Embryonic facial prominence (tissue), 1 donor: ENCODE measurements around the gene SUPT6H.
"Not testable (repeated sequence)": the region's sequence is repeated elsewhere in the genome, so short reads cannot be mapped to it uniquely, and the experiment has no call there.

Experiments used
- DNase-seq: peaks from one replicate; pipeline ENCODE4 v3.0.0-alpha.2; 2016; ENCODE audit errors: extremely low spot score

The SUPT6H gene

DNA sequence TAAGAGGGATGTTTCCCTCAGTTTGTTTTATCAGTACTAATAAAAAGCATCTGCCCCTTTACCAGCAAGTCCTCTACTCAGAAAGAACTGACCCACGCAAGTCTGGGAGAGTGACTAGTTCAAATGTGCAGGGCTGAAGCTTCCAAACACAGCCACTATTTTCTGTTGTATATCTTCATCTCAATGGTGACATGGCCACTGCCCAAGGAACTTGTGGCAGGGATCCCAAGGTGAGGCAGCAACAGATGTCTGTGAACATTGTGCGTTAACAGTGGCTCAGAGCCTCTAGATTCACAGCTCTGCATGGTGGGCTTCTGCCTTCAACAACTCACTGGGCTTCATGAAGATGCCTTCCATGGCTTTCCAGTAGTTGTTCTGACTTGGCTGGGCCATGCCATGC lies 13.3 kb upstream of the SUPT6H start:
- DNase-seq, result no peak

DNA sequence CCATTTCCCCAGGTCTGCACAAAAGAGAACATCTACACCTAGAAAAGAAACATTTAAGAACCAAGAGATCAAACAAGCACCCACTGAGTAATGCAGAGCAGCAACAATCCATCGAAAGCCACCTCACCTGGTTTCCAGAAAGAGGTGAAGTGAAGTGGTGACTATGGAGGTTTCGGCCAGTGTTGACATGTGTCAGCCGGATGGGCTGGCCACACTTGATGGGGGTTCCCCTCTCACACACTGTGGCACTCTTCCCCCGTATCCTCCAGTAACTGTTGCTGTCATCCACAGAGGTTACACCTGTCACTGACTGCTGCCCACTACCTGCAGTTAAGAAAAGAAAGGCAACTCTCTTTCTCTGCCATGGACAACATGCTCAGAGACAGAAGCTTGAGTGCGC lies 6.8 kb upstream of the SUPT6H start:
- no peak for DNase-seq

DNA sequence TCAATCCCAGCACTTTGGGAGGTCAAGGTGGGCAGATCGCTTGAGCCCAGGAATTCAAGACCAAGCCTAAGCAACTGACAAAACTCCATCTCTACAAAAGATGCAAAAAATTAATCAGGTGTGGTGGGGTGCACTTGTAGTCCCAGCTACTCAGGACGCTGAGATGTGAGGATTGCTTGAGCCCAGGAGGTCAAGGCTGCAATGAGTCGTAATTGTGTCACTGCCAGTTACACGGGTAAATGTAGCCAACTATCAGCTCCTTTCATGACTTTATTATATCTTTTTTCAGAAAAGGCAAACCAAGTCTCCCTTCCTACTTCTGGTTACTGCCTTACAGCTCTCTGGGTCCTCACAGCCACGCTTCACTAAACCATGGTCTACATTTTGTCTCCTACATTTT lies 4.2 kb upstream of the SUPT6H start:
- DNase-seq, result no peak

DNA sequence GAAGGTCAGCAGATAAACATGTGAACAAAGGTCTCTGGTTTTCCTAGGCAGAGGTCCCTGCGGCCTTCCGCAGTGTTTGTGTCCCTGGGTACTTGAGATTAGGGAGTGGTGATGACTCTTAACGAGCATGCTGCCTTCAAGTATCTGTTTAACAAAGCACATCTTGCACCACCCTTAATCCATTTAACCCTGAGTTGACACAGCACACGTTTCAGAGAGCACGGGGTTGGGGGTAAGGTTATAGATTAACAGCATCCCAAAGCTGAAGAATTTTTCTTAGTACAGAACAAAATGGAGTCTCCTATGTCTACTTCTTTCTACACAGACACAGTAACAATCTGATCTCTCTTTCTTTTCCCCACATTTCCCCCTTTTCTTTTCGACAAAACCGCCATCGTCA lies 3.7 kb upstream of the SUPT6H start:
- not testable (repeated sequence) for DNase-seq

DNA sequence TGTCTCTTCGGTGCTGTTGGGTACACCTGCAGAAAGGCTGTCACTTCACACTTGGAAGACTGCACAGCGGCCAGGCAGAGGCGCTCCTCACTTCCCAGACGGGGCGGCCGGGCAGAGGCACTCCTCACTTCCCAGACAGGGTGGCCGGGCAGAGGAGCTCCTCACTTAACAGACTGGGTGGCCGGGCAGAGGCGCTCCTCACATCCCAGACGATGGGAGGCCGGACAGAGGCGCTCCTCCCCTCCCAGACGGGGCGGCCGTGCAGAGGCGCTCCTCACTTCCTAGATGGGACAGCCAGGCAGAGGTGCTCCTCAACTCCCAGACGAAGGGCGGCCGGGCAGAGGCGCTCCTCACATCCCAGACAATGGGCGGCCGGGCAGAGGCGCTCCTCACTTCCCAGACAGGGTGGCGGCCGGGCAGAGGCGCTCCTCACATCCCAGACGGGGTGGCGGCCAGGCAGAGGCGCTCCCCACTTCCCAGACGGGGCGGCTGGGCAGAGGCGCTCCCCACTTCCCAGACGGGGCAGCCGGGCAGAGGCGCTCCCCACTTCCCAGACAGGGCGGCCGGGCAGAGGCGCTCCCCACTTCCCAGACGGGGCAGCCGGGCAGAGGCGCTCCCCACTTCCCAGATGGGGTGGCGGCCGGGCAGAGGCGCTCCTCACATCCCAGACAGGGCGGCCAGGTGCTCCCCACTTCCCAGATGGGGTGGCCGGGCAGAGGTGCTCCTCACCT lies 3.1 kb upstream of the SUPT6H start:
- DNase-seq, result not testable (repeated sequence)

DNA sequence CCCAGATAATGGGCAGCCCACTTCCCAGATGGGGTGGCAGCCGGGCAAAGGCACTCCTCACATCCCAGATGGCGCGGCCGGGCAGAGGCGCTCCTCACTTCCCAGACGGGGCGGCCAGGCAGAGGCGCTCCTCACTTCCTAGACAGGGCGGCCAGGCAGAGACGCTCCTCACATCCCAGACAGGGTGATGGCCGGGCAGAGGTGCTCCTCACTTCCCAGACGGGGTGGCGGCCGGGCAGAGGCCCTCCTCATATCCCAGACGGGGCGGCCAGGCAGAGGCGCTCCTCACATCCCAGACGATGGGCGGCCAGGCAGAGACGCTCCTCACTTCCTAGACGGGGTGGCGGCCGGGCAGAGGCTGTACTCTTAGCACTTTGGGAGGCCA lies 2.5 kb upstream of the SUPT6H start:
- DNase-seq, result not testable (repeated sequence)

DNA sequence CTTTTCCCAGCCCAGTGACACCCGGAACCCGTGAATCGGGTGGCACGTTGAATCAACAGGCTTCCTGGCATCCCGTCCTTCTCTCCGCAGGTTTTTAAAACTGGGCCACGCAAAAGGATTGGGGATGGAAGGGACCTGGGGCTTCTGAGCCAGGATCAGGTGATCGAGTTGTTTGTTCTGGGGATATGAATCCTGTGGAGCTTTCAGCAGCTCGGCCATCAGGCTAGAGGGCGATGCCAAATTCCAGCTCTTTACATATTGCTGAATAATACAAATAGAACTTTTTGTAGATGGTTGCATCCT lies 473 bp downstream of the SUPT6H start:
- no peak for DNase-seq

DNA sequence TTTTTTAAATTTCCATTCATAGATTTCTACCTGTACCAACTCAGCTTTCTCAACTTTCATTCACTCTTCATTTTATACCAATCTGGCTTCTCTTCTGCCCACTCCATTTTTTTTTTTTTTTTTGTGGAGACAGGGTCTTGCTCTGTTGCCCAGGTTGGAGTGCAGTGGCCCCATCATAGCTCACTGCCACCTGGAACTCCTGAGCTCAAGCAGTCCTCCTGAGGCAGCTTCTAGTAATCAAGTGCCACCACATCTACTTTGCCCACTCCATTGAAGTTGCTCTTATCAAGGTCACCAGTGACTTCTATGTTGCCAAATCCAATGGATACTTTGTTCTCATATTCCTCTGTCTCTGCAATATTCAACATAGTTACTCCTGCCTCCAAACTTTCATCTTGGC lies 1.7 kb downstream of the SUPT6H start:
- no peak for DNase-seq

DNA sequence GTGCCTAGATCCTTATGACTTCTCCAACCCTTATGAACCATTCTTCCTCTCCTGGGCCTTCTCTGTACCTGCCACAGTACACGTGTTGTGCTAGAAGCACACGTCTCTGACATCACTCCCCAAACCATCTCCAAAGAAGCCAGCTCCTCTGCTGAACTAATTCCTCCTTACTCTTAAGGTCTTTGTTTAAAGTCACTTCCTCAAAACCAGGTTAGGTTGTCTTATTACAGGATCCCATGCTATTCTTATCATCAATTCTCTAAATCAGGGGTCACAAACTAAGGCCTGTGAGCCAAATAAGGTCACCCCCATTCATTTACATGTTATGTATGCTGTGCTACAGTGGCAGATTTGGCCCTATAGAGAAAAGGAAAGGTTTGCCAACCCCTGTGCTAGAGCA lies 4.0 kb downstream of the SUPT6H start:
- no peak for DNase-seq

DNA sequence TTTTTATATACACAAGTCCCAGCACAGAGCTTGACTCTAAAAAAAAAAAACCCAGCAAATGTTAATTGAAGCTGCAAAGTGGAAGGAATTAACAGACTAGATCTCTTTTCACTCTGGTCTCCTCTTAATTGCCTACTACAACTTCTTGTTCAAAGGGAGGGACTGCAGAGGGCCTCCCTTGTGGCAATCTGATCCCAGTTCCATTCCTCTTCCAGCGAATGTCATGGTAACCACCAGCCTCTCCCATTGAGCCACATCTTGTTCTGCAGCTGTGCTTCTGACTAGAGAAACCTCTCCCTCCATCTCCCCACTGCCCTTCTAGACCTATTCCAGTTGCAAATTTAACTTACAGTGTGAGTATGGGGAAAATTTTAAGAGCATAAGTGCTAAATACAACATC lies 5.9 kb downstream of the SUPT6H start:
- no peak for DNase-seq

DNA sequence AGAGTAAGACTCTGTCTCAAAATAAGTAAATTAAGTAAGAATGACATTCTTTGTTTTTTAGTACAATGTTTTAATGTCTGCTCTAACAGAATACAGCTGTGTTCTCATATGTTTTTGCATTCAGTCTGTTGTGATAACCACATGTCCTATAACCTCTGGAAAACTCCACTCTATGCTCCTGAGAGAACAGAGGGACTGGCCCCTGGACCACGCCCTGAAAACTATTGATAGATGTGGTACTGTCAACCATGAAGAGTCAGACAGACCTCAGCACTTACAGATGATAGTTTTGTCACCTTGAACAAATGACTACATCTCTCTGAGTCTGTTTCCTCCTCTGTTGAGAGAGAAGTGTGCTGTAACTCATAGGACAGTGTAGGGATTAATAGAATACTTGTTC lies 7.9 kb downstream of the SUPT6H start:
- no peak for DNase-seq

DNA sequence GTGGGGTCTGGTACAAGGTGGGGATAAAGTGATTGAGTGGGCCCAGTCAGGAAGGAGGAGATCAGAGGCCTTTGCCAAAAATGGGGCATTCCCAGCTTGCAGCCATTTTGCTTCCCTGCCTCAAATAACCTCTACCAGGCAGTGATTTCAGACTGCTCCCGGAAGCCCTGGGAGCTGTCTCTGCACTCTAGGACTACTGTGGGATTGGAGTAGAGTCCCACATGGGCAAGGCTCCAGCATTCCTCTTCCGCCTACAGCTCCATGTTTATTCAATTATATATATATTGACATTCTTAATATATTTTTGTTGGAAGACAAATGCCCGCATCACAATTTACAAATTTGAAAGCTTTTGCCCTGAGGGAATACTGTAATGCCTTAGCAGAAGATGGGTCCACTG lies 13.5 kb downstream of the SUPT6H start:
- no peak for DNase-seq

DNA sequence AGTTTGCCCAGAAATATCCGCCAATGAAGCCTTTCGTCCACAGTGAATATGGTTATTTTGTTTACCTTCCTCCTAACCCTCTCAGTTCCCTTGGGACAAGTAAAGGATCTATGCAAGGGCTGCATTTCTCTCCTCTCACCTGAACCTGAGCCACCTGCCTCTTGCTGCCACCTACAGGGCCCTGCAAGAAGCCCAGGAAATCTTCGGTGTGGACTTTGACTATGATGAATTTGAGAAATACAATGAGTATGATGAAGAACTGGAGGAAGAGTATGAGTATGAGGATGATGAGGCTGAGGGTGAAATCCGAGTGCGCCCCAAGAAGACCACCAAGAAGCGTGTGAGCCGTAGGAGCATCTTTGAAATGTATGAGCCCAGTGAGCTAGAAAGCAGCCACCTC lies 14.0 kb downstream of the SUPT6H start:
- no peak for DNase-seq

DNA sequence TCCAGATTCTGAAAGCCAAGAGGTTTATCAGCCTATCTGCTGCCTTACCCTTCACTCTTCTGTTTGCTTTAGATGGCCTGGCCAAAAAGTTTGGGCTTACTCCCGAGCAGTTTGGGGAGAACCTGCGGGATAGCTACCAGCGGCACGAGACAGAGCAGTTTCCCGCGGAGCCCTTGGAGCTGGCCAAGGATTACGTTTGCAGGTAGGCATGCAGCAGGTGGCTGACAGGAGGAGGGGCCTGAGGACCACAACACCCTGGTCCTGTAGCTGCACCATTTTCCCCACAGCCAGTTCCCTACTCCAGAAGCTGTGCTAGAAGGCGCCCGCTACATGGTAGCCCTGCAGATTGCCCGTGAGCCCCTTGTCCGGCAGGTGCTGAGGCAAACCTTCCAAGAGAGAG lies 20.6 kb downstream of the SUPT6H start:
- DNase-seq, result no peak

DNA sequence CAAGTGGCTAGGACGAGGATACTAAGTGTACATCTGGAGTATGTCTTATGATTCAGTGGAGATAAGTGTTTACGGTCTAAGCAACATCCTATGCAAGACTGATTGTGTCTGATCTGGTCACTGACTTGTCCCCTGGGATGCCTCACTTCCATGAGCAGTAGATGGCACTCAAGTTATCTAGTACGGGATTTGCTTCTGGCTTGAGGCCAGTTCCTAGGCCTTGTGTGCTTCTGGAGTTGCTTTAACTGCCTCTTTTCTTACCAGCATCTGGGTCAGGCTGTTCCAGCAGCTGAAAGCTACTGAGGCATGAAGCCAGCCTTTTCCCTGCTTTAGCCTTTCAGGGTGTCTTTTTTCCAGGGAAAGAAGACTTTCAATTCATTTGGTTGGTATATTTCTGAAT lies 23.0 kb downstream of the SUPT6H start:
- DNase-seq, result no peak

DNA sequence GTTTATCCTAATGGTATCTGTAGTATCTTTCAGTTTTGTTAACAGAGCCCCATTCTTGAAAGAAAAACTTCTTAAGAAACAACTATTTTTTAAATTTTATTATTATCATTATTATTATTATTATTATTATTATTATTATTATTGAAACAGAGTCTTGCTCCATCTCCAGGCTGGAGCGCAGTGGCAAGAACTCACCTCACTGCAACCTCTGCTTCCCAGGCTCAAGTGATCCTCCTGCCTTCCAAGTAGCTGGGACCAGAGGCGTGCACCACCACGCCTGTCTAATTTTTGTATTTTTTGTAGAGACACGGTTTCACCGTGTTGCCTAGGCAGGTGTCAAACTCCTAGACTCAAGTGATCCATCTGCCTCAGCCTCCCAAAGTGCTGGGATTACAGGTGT lies 23.4 kb downstream of the SUPT6H start:
- DNase-seq, result no peak

DNA sequence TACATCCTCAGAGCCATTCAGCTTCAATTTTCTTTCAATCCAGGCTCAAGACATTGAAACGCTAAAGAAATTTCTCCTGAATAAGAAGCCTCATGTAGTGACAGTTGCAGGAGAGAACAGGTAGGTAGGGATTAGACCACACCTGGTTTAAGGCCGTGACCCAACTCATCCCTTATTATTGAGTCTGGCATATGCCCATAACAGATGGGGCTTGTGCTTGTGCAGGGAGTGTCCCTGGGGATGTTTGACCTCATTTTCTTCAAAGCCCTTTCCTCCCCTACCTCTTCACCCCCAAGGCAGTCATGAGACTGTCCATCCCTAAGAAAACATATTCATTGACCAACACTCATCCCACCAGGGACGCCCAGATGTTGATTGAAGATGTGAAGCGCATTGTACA lies 24.3 kb downstream of the SUPT6H start:
- DNase-seq, result no peak

DNA sequence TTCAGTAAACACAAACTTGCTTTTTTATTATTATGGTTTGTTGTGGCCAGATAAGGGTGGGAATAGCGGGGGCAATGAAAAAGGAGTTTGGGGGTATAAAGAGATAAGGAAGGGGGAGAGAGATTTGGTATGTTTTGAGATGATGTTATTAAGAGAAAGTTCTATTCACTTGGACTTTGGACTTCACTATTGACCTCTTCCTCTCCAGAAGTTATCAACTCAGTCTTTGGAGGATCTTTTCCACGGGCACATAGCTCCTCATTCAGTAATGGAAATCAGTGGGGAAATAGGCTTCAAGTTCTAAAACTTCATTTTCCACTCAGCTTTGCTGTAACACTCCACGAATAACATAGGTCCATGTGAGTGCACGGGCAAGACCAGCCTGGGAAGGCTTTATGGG lies 26.5 kb downstream of the SUPT6H start:
- no peak for DNase-seq

DNA sequence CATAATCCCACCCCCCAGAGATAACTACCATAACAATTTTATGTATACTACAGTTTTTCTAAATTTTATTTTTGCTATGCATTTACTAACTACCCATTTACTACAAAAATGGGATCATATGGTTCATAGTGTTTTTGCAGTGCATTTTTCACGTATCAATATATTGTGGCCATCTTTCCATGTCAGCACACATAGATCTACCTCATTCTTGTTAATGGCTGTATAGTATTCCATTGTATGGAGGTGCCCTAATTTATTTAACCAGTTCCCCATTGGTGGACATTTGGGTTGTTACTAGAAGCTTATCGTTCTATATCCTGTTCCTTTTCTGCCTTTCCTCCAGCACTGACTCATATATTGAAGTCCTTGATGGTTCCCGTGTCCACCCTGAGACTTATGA lies 27.0 kb downstream of the SUPT6H start:
- DNase-seq, result no peak

DNA sequence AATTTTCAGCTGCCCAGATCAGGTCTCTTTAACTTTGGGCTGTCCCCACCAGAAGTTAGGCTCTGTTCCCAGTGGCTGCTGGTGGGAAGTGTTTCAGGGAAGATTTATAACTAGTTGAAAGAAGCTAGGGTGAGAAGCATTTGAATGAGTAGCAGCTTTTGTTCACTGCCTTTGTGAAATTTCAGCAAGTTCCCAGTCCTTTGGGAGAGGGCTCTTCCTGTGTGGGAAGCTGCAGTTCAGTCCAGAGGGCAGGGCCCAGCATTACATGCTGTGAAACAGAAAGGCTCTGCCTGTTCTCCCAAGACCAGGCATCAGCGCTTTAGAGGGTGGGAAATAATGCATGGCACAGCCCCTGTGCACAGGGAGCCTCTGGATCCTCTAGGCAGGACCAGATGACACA lies 31.9 kb downstream of the SUPT6H start:
- no peak for DNase-seq

DNA sequence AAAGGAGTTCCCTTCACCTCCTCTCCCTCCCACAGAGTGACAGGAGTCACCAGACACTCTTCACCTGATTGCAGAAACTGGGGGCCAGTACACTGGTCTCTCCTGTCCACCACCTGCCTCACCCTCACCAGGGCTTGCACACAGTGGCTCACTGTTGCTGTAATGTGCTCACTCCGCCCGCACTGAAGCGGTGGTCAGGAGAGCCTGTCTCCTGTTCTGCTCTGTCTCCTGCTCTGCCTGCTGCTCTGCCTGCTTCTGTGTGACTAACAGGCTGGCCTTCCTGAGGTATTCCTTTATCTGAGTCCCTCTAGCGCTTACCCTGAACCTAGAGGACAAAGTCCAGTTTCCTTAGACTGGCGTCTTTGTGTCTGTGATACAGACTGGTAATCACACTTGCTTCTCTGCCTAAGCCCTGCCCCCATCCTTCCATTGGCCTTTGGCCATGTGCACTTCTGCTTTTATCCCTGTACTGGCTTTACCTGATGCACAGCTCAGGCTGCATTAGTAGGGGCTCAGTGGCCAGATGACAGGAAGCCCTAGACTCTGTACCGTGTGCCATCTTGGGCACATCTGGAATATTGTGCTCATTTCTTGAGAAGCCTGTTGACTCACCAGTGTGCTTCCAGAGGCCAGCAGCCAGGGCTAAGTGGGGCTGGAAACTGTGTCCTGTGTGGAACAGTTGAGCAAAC lies 36.4 kb downstream of the SUPT6H start:
- DNase-seq, result no peak

DNA sequence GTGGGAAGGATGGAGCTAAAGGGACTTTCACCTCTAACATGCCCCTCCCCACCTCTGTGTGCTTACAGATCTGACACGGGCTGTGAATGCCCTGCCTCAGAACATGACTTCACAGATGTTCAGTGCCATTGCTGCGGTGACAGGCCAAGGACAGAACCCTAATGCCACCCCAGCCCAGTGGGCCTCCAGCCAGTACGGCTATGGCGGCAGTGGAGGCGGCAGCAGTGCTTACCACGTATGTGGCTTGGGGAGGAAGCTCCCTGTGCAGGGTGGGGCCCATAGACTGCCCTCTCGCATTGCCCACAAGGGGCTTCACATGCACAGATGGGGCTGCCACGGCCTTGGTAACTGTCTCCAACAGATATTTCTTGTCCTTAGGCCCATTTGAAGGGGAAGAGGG lies 38.3 kb downstream of the SUPT6H start:
- DNase-seq, result no peak

DNA sequence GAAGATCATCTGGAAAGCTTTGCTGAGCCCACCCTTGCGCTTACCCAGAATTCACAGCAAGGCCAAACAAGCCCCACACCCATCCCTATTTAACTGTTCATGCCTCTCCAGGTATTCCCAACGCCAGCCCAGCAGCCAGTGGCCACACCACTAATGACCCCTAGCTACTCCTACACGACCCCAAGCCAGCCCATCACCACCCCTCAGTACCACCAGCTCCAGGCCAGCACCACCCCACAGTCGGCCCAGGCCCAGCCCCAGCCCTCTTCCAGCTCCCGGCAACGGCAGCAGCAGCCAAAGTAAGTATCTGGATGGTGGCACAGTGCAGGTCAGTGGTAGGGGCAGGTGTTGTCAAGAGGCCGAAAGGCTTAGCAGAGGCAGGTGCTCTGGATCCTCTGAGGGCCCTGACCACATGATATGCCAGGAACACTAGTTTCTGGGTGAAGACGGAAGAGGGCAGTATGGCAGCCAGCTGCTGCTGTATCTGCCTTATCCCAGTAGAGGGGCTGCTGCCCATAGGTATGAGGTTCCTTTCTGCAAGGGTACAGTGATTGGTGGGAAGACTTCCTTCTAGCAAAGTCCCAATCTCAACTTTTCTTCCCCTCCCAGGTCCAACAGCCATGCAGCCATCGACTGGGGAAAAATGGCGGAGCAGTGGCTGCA lies 39.0 kb downstream of the SUPT6H start:
- DNase-seq, result no peak
